Common myeloid progenitor, CD34-positive (primary cell): ENCODE results near the gene CLRN3.

Experiments used
- CTCF ChIA-PET: fragments of 350-600 bp; sonication (Branson Sonifier 250); formaldehyde crosslinking; loops from one replicate; lab custom pipeline; 2021; ENCODE audit warnings: antibody characterized with exemption; lab: Charles Lee
- POLR2A ChIA-PET: fragments of 350-600 bp; sonication (Branson Sonifier 250); formaldehyde crosslinking; loops from one replicate; lab custom pipeline; 2021; ENCODE audit warnings: antibody characterized with exemption; lab: Charles Lee
- DNase-seq, 3 donors: peaks; one replicate each; pipeline versions ENCODE4 v3.0.0 to v3.0.0-alpha.2; 2013
- H3K27ac ChIP-seq, 2 experiments: 1 replicate in 1 of 2; 2 replicates in 1 of 2; pipeline ENCODE4 v1.7.0; 2013; ENCODE audit warnings: inconsistent platforms in 2 of 2, low read length in 2 of 2, mild to moderate bottlenecking in 2 of 2, low read depth in 1 of 2, moderate library complexity in 1 of 2; ENCODE audit not compliant: severe bottlenecking in 2 of 2, insufficient read depth in 1 of 2, poor library complexity in 1 of 2
- H3K27me3 ChIP-seq, 5 experiments: replicated peaks in 2 of 5; 1 replicate in 3 of 5; 2 replicates in 2 of 5; pipeline versions ENCODE4 v1.6.1 to v1.7.0; 2013; ENCODE audit warnings: low read length in 4 of 5, mild to moderate bottlenecking in 2 of 5, moderate library complexity in 2 of 5, inconsistent platforms in 1 of 5; ENCODE audit not compliant: insufficient read depth in 5 of 5, control insufficient read depth in 4 of 5
- H3K36me3 ChIP-seq, 4 experiments: 1 replicate in 2 of 4; 2 replicates in 2 of 4; pipeline versions ENCODE4 v1.6.1 to v1.7.0; 2013; ENCODE audit warnings: low read length in 3 of 4, control low read depth in 1 of 4, mild to moderate bottlenecking in 1 of 4; ENCODE audit not compliant: control insufficient read depth in 4 of 4, insufficient read depth in 4 of 4
- H3K4me1 ChIP-seq, 4 experiments: 1 replicate in 3 of 4; 2 replicates in 1 of 4; pipeline versions ENCODE4 v1.6.1 to v1.7.1; 2013; ENCODE audit warnings: low read length in 3 of 4, mild to moderate bottlenecking in 3 of 4, control low read depth in 1 of 4, inconsistent platforms in 1 of 4, moderate library complexity in 1 of 4; ENCODE audit not compliant: control insufficient read depth in 4 of 4, insufficient read depth in 4 of 4; ENCODE audit errors: control extremely low read depth in 1 of 4
- H3K4me3 ChIP-seq, 7 experiments: 1 replicate in 4 of 7; 2 replicates in 3 of 7; pipeline versions ENCODE4 v1.5.1 to v1.7.0; 2013; ENCODE audit warnings: mild to moderate bottlenecking in 7 of 7, low read length in 6 of 7, moderate library complexity in 6 of 7, inconsistent platforms in 2 of 7, low read depth in 2 of 7, control low read depth in 1 of 7; ENCODE audit not compliant: insufficient read depth in 4 of 7, control insufficient read depth in 1 of 7; ENCODE audit errors: extremely low read depth in 1 of 7
- H3K9me3 ChIP-seq, 5 experiments: 1 replicate in 4 of 5; 2 replicates in 1 of 5; pipeline versions ENCODE4 v1.6.1 to v1.7.1; 2013; ENCODE audit warnings: low read length in 4 of 5, mild to moderate bottlenecking in 2 of 5, inconsistent platforms in 1 of 5, low read depth in 1 of 5, moderate library complexity in 1 of 5; ENCODE audit not compliant: control insufficient read depth in 4 of 5, insufficient read depth in 2 of 5; ENCODE audit errors: control extremely low read depth in 1 of 5
- WGBS: methylation state at CpG from one replicate; pipeline ENCODE4 v1.1.5; 2013; ENCODE audit not compliant: insufficient coverage; 5-methylcytosine and 5-hydroxymethylcytosine counted together

The CLRN3 gene

DNA sequence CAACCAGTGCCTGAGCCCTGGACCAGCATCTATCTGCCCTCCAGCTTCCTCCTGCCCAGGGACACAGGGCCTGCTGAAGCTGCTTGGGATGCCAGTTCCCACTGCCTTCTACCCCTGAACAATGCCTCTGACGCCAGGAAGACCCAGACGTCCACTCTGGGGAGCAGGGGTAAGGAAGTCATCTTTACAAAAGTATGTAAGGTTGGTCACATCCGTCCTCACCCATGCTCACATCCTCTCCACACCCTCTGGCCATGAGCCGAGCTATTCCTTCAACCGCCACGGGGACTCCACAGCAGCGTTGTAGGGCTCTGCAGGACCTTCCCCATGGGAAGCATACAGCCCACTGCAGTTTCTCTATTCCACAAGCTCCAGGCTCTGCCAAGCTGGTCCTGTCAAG is 58.5 kb downstream of the CLRN3 start:
- Histone ChIP-seq H3K27me3 (peaks cover 0 to 9% (median 3%) of the 10 kb centered on the region in 5 experiments), H3K4me1 (no peaks in the 10 kb centered on the region), H3K36me3 (no peaks in the 10 kb centered on the region), H3K9me3 (peaks cover 0 to 3% (median 0%) of the 10 kb centered on the region in 5 experiments), H3K4me3 (no peak overlapping the region), H3K27ac (no peak overlapping the region)
- DNase-seq = no peak
- POLR2A ChIA-PET = no interaction called here
- CTCF ChIA-PET = interaction anchor here (2.6 kb wide), 1 partner anchor 16 kb away, joined by 7 read pairs; no protein-coding TSS in a partner anchor
- WGBS = 100% methylated on average over 4 of the region's 7 CpGs

DNA sequence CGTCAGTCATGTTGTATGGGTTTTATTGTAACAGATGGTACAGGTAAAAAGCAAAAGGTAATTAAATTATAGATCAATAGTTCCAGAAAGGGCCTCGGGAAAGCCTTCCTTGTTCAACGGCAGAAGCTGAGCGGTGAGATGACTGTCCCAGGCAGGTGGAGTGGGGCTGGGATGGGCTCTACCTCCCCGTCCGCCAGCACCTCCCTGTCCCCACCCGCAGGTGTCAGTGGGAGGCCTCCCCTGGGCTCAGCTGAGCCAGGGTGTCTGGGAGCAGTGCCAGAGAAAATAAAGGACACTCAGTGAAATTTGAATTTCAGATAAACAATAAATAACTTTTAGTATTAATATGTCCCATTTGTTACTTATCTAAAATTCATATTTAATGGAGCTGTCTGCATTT is 58.9 kb downstream of the CLRN3 start:
- no peak for DNase-seq
- CTCF ChIA-PET = interaction anchor here (2.6 kb wide), 1 partner anchor 16 kb away, joined by 7 read pairs; no protein-coding TSS in a partner anchor
- 98% methylated on average over 7 of the region's 7 CpGs for WGBS
- no peaks in the 10 kb centered on the region for H3K4me1 ChIP-seq
- H3K4me3 ChIP-seq = no peak overlapping the region
- POLR2A ChIA-PET = no interaction called here
- no peaks in the 10 kb centered on the region for H3K9me3 ChIP-seq
- H3K27ac ChIP-seq = no peak overlapping the region
- H3K36me3 ChIP-seq = no peaks in the 10 kb centered on the region
- H3K27me3 ChIP-seq = peaks cover 0 to 9% (median 3%) of the 10 kb centered on the region in 5 experiments

DNA sequence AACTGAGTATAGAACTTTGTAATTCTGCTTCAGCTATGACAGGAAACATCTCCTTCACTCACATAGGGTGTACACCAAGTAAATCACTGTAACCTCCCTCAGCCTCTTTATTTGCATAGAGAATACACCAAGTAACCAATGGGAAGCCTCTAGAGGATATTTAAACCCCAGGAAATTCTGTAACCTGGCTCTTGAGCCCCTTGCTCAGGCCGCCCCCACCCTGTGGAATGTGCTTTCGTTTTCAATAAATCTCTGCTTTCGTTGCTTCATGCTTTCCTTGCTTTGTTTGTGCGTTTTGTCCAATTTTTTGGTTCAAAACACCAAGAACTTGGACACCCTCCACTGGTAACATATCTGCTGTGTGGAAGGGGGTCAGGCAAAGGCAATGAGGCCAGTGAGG is 60.2 kb downstream of the CLRN3 start:
- no peaks in the 10 kb centered on the region for H3K4me1 ChIP-seq
- no peak for DNase-seq
- POLR2A ChIA-PET = no interaction called here
- H3K27me3 ChIP-seq = peaks cover 0 to 9% (median 3%) of the 10 kb centered on the region in 5 experiments
- H3K27ac ChIP-seq = no peak overlapping the region
- no peak overlapping the region for H3K4me3 ChIP-seq
- no peaks in the 10 kb centered on the region for H3K9me3 ChIP-seq
- 91% methylated on average over 4 of the region's 4 CpGs for WGBS
- H3K36me3 ChIP-seq = no peaks in the 10 kb centered on the region
- CTCF ChIA-PET = no interaction called here

DNA sequence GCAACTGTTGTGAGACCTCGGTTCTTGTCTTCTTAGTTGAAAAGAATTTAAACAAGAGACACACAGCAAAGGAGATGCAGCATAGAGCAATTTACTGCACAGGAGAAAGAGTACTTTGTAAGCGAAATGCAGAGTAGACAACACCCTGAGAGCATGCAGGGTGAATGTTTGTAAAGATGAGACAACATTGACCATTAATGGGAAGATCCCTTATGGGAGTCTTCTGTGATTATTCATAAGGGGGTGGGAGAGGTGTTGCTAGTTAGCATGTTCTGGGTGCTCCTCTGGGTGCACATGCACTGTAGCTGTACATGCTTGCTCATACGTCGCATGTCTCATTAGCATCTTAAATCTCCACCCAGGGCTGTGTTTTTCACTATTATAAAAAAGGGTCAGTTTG is 62.3 kb downstream of the CLRN3 start:
- WGBS = 100% methylated on average over 1 of the region's 4 CpGs
- POLR2A ChIA-PET = no interaction called here
- Histone ChIP-seq H3K4me1 (no peaks in the 10 kb centered on the region), H3K4me3 (no peak overlapping the region), H3K9me3 (no peaks in the 10 kb centered on the region), H3K27me3 (peaks cover 0 to 7% (median 1%) of the 10 kb centered on the region in 5 experiments), H3K36me3 (no peaks in the 10 kb centered on the region), H3K27ac (no peak overlapping the region)
- CTCF ChIA-PET = no interaction called here
- no peak for DNase-seq
